WTC11 (cell line): ENCODE data around the gene GABBR2. TPM values are rescaled to one million over a fixed set of nuclear protein-coding genes. Genes with fewer than 3 reads are reported as not detected.

Experiments used
- ATAC-seq: fragments of 200-7000 bp; cut with Tn5 transposase; 2 replicates; pipeline ENCODE4 v1.10.0; 2021; ENCODE audit warnings: mild to moderate bottlenecking, moderate library complexity
- CTCF ChIA-PET: fragments of 300-600 bp; sonication (Branson Sonifier 250); formaldehyde crosslinking; loops from one replicate; lab custom pipeline; 2021; ENCODE audit warnings: antibody characterized with exemption; lab: Charles Lee
- POLR2A ChIA-PET: fragments of 350-600 bp; sonication (Branson Sonifier 250); formaldehyde crosslinking; loops from one replicate; lab custom pipeline; 2021; ENCODE audit warnings: antibody characterized with exemption; lab: Charles Lee
- DNase-seq: peaks from one replicate; pipeline ENCODE4 v3.0.0; 2021; ENCODE audit warnings: low spot score
- H3K27ac Mint-ChIP-seq: 2 replicates; pipeline ENCODE4 v1.8.0; 2021; ENCODE audit warnings: mixed read lengths
- H3K27me3 Mint-ChIP-seq: 2 replicates; pipeline ENCODE4 v1.8.0; 2021; ENCODE audit warnings: low read depth, mild to moderate bottlenecking, moderate library complexity, mixed read lengths
- H3K36me3 Mint-ChIP-seq: 2 replicates; pipeline ENCODE4 v1.8.0; 2021; ENCODE audit warnings: mixed read lengths
- H3K4me1 Mint-ChIP-seq: 2 replicates; pipeline ENCODE4 v1.8.0; 2022; ENCODE audit warnings: mixed read lengths
- H3K4me3 Mint-ChIP-seq: 2 replicates; pipeline ENCODE4 v1.8.0; 2021; ENCODE audit warnings: mild to moderate bottlenecking, moderate library complexity, mixed read lengths
- H3K9me3 Mint-ChIP-seq: 2 replicates; pipeline ENCODE4 v1.8.0; 2021; ENCODE audit warnings: mixed read lengths
- ATF1 ChIP-seq: sonication (generic); formaldehyde crosslinking; IDR thresholded peaks from 2 replicates; pipeline ENCODE4 v1.8.1; 2023; ENCODE audit warnings: mild to moderate bottlenecking, moderate library complexity, missing genetic modification reagents
- ELF4 ChIP-seq: sonication (generic); formaldehyde crosslinking; IDR thresholded peaks from 2 replicates; pipeline ENCODE4 v1.8.1; 2022; ENCODE audit warnings: low read depth, mild to moderate bottlenecking, moderate library complexity, missing genetic modification reagents
- ESRRA ChIP-seq: sonication (generic); formaldehyde crosslinking; IDR thresholded peaks from 2 replicates; pipeline ENCODE4 v1.8.1; 2022; ENCODE audit warnings: mild to moderate bottlenecking, missing genetic modification reagents, borderline replicate concordance
- IRF2 ChIP-seq: sonication (generic); formaldehyde crosslinking; IDR thresholded peaks from 2 replicates; pipeline ENCODE4 v1.8.0; 2022; ENCODE audit warnings: low read depth, missing genetic modification reagents, borderline replicate concordance
- NFATC4 ChIP-seq: fragments of 250-450 bp; sonication (Bioruptor Pico); IDR thresholded peaks from 2 replicates; pipeline ENCODE4 v1.9.0; 2021; ENCODE audit warnings: mild to moderate bottlenecking
- PRRX2 ChIP-seq: fragments of 250-450 bp; sonication (Bioruptor Pico); IDR thresholded peaks from 2 replicates; pipeline ENCODE4 v1.8.0; 2021; ENCODE audit warnings: mild to moderate bottlenecking
- SMAD3 ChIP-seq: sonication (generic); formaldehyde crosslinking; IDR thresholded peaks from 2 replicates; pipeline ENCODE4 v1.8.0; 2022; ENCODE audit warnings: missing genetic modification reagents, mild to moderate bottlenecking, borderline replicate concordance
- ZNF138 ChIP-seq: sonication (generic); formaldehyde crosslinking; conservative IDR thresholded peaks from 2 replicates; pipeline ENCODE4 v1.8.1; 2022; ENCODE audit warnings: mild to moderate bottlenecking, moderate library complexity, missing genetic modification reagents
- ZNF423 ChIP-seq: fragments of 250-450 bp; sonication (Bioruptor Pico); IDR thresholded peaks from 2 replicates; pipeline ENCODE4 v2.1.2; 2022; ENCODE audit warnings: mild to moderate bottlenecking, moderate library complexity
- total RNA-seq: library from RNA; stranded (reverse); gene quantifications from 3 replicates; pipeline ENCODE4 v1.2.3, GENCODE V29; 2021
- TF ChIP-seq, protein P1 (sequence below): fragments of 250-450 bp; sonication (Bioruptor Pico); IDR thresholded peaks from 2 replicates; pipeline ENCODE4 v1.9.0; 2021; ENCODE audit warnings: mild to moderate bottlenecking
- TF ChIP-seq, protein P2 (sequence below): sonication (generic); formaldehyde crosslinking; IDR thresholded peaks from 2 replicates; pipeline ENCODE4 v1.8.1; 2023; ENCODE audit warnings: mild to moderate bottlenecking, missing genetic modification reagents, borderline replicate concordance
- TF ChIP-seq, protein P3 (sequence below): sonication (generic); formaldehyde crosslinking; IDR thresholded peaks from 2 replicates; pipeline ENCODE4 v1.8.1; 2023; ENCODE audit warnings: mild to moderate bottlenecking, missing genetic modification reagents, moderate library complexity
- TF ChIP-seq, protein P4 (sequence below): fragments of 250-450 bp; sonication (Bioruptor Pico); IDR thresholded peaks from 2 replicates; pipeline ENCODE4 v1.9.0; 2021; ENCODE audit warnings: mild to moderate bottlenecking, borderline replicate concordance
- TF ChIP-seq, protein P5 (sequence below): sonication (generic); formaldehyde crosslinking; IDR thresholded peaks from 2 replicates; pipeline ENCODE4 v1.8.1; 2022; ENCODE audit warnings: mild to moderate bottlenecking, missing genetic modification reagents, moderate library complexity, borderline replicate concordance

Gene GABBR2
- total RNA-seq, 1 experiment from 2014 or later, result 0.92 TPM

DNA sequence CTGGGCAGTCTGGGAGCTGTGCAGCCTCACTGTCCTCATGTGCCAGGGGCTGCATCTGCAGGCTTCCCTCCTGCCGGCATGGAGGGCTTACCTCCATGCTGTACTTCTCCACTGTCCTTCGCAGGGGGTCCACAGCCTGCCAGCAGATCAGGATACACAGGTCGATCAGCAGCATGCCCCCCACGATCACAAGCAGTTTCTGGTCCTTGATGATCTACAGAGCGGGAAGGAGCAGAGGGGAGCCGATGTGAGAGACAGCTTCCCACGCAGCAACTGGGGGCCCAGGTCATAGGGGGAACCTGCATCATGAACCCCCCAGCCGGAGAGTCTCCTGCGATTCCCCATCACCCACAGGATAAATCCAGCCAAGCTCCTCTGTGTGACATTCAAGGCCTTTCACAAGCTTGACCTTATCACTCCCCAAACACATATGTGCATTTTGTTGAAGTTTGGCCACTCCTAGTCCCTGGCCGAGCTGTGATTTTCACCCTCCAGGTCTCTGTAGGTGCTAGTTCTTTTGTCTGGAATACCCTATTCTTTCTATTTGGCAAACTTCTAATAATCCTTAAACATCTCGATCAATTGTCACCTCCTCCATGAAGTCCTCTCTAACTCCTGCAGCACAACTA, 346.0 kb downstream of the GABBR2 start (continued):
- TF ChIP-seq, protein P1, sequence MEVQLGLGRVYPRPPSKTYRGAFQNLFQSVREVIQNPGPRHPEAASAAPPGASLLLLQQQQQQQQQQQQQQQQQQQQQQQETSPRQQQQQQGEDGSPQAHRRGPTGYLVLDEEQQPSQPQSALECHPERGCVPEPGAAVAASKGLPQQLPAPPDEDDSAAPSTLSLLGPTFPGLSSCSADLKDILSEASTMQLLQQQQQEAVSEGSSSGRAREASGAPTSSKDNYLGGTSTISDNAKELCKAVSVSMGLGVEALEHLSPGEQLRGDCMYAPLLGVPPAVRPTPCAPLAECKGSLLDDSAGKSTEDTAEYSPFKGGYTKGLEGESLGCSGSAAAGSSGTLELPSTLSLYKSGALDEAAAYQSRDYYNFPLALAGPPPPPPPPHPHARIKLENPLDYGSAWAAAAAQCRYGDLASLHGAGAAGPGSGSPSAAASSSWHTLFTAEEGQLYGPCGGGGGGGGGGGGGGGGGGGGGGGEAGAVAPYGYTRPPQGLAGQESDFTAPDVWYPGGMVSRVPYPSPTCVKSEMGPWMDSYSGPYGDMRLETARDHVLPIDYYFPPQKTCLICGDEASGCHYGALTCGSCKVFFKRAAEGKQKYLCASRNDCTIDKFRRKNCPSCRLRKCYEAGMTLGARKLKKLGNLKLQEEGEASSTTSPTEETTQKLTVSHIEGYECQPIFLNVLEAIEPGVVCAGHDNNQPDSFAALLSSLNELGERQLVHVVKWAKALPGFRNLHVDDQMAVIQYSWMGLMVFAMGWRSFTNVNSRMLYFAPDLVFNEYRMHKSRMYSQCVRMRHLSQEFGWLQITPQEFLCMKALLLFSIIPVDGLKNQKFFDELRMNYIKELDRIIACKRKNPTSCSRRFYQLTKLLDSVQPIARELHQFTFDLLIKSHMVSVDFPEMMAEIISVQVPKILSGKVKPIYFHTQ (CRISPR knock-in tag), result no peak

DNA sequence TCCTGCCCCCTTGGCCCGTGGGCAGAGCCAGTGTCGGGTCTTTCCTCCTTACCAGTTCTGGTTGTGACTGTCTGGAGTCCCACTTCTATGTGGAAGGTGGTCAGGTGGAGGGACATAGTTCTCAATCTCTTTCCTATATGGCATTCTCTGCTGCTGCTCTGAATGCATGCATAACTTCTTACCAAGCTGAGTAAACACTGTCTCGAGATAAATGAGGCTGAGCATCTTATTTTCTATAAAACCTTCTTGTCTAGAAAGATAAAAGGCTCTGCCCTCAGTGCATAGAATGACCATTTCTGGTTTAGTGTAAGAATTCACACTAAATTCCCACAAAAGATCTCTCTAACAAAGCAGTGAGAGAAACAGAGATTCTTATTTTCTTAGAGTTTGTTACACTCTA, 347.1 kb downstream of the GABBR2 start:
- Mint-ChIP-seq H3K27ac (no peak overlapping the region), H3K27me3 (no peaks in the 10 kb centered on the region; the same call in 1 of the 2 replicates), H3K4me3 (no peak overlapping the region), H3K36me3 (peaks cover 13% of the 10 kb centered on the region), H3K4me1 (peaks cover 3% of the 10 kb centered on the region; the same call in 1 of the 2 replicates), H3K9me3 (peaks cover 19% of the 10 kb centered on the region)
- ChIA-PET CTCF (interaction anchor here (1.2 kb wide), 1 partner anchor 46 kb away, joined by 3 read pairs; no protein-coding TSS in a partner anchor), POLR2A (no interaction called here)
- TF ChIP-seq, protein P2, sequence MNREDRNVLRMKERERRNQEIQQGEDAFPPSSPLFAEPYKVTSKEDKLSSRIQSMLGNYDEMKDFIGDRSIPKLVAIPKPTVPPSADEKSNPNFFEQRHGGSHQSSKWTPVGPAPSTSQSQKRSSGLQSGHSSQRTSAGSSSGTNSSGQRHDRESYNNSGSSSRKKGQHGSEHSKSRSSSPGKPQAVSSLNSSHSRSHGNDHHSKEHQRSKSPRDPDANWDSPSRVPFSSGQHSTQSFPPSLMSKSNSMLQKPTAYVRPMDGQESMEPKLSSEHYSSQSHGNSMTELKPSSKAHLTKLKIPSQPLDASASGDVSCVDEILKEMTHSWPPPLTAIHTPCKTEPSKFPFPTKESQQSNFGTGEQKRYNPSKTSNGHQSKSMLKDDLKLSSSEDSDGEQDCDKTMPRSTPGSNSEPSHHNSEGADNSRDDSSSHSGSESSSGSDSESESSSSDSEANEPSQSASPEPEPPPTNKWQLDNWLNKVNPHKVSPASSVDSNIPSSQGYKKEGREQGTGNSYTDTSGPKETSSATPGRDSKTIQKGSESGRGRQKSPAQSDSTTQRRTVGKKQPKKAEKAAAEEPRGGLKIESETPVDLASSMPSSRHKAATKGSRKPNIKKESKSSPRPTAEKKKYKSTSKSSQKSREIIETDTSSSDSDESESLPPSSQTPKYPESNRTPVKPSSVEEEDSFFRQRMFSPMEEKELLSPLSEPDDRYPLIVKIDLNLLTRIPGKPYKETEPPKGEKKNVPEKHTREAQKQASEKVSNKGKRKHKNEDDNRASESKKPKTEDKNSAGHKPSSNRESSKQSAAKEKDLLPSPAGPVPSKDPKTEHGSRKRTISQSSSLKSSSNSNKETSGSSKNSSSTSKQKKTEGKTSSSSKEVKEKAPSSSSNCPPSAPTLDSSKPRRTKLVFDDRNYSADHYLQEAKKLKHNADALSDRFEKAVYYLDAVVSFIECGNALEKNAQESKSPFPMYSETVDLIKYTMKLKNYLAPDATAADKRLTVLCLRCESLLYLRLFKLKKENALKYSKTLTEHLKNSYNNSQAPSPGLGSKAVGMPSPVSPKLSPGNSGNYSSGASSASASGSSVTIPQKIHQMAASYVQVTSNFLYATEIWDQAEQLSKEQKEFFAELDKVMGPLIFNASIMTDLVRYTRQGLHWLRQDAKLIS (CRISPR knock-in tag), result no peak
- TF ChIP-seq, protein P3, sequence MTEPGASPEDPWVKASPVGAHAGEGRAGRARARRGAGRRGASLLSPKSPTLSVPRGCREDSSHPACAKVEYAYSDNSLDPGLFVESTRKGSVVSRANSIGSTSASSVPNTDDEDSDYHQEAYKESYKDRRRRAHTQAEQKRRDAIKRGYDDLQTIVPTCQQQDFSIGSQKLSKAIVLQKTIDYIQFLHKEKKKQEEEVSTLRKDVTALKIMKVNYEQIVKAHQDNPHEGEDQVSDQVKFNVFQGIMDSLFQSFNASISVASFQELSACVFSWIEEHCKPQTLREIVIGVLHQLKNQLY (CRISPR knock-in tag), result no peak
- DNase-seq, result no peak
- ATAC-seq, result no peak

DNA sequence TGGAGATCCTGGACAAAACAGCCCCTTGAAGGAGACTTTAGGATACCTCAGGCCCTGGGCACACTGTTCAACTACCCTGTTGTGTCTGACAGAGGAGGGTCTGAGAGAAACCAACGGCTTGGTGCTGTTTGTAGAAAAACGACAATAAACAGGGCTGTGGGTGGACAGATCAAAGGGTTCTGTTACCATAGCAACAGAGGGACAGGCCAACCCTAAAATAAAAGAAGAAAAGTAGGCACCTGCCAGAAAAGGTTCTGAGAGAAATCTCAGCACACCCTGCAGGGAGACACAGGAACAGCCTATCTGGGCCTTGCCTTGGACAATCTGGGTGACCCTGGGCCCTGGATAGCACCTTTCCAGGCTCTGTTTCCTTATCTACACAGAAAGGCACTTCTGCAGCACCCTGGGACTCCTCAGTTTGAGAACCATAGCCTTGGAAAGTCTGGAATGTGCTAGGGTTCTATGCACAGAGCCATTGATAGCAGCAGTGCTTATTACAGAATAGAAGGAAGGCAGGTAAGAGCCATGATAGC, 348.5 kb downstream of the GABBR2 start:
- no peaks in the 10 kb centered on the region; the same call in 1 of the 2 replicates for H3K27me3 Mint-ChIP-seq
- H3K4me1 Mint-ChIP-seq, result peaks cover 3% of the 10 kb centered on the region; the same call in 1 of the 2 replicates
- peaks cover 12% of the 10 kb centered on the region for H3K36me3 Mint-ChIP-seq
- H3K4me3 Mint-ChIP-seq, result no peak overlapping the region
- no peak overlapping the region for H3K27ac Mint-ChIP-seq
- H3K9me3 Mint-ChIP-seq, result peaks cover 19% of the 10 kb centered on the region
- DNase-seq (no peak), ATAC-seq (no peak)
- POLR2A ChIA-PET, result no interaction called here
- no peak for TF ChIP-seq ZNF423 (CRISPR knock-in tag)
- no peak for TF ChIP-seq ELF4 (CRISPR knock-in tag)
- no peak for TF ChIP-seq IRF2 (CRISPR knock-in tag)
- TF ChIP-seq, protein P4, sequence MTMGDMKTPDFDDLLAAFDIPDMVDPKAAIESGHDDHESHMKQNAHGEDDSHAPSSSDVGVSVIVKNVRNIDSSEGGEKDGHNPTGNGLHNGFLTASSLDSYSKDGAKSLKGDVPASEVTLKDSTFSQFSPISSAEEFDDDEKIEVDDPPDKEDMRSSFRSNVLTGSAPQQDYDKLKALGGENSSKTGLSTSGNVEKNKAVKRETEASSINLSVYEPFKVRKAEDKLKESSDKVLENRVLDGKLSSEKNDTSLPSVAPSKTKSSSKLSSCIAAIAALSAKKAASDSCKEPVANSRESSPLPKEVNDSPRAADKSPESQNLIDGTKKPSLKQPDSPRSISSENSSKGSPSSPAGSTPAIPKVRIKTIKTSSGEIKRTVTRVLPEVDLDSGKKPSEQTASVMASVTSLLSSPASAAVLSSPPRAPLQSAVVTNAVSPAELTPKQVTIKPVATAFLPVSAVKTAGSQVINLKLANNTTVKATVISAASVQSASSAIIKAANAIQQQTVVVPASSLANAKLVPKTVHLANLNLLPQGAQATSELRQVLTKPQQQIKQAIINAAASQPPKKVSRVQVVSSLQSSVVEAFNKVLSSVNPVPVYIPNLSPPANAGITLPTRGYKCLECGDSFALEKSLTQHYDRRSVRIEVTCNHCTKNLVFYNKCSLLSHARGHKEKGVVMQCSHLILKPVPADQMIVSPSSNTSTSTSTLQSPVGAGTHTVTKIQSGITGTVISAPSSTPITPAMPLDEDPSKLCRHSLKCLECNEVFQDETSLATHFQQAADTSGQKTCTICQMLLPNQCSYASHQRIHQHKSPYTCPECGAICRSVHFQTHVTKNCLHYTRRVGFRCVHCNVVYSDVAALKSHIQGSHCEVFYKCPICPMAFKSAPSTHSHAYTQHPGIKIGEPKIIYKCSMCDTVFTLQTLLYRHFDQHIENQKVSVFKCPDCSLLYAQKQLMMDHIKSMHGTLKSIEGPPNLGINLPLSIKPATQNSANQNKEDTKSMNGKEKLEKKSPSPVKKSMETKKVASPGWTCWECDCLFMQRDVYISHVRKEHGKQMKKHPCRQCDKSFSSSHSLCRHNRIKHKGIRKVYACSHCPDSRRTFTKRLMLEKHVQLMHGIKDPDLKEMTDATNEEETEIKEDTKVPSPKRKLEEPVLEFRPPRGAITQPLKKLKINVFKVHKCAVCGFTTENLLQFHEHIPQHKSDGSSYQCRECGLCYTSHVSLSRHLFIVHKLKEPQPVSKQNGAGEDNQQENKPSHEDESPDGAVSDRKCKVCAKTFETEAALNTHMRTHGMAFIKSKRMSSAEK, result no peak
- TF ChIP-seq ESRRA (CRISPR knock-in tag), result no peak
- no peak for TF ChIP-seq ZNF138
- TF ChIP-seq, protein P5, sequence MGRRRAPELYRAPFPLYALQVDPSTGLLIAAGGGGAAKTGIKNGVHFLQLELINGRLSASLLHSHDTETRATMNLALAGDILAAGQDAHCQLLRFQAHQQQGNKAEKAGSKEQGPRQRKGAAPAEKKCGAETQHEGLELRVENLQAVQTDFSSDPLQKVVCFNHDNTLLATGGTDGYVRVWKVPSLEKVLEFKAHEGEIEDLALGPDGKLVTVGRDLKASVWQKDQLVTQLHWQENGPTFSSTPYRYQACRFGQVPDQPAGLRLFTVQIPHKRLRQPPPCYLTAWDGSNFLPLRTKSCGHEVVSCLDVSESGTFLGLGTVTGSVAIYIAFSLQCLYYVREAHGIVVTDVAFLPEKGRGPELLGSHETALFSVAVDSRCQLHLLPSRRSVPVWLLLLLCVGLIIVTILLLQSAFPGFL (CRISPR knock-in tag), result no peak
- no peak for TF ChIP-seq SMAD3 (CRISPR knock-in tag)
- TF ChIP-seq, protein P3 (CRISPR knock-in tag), result no peak
- TF ChIP-seq PRRX2 (CRISPR knock-in tag), result no peak
- TF ChIP-seq NFATC4, result no peak
- no peak for TF ChIP-seq ATF1 (CRISPR knock-in tag)
- CTCF ChIA-PET, result no interaction called here
